ENCODE measurements around the gene AKNA. TPM values are rescaled to one million over a fixed set of nuclear protein-coding genes. Genes with fewer than 3 reads are reported as not detected.

Gene AKNA
- total RNA-seq, 5 donors from 2014 or later (not counting 1 experiment from before 2014, with no cell fraction given) = 382 to 462 (median 415) TPM

GRCh38 chr9:114427644-114428043, 39.9 kb upstream of the AKNA start:
- Mint-ChIP-seq H3K27ac (no peak overlapping the region), H3K9me3 (no peaks in the 10 kb centered on the region), H3K4me1 (no peaks in the 10 kb centered on the region), H3K27me3 (no peaks in the 10 kb centered on the region), H3K4me3 (no peak overlapping the region), H3K36me3 (no peaks in the 10 kb centered on the region)
- POLR2A ChIA-PET = no interaction called here
- DNase-seq (no peak), ATAC-seq (replicated peaks in 1 of 4) (no peak)
- H3K9me3 ChIP-seq = no peaks in the 10 kb centered on the region
- H3K4me1 ChIP-seq (ENCODE audit: control insufficient read depth in 1 of 2, extremely low read depth in 1 of 2, insufficient read depth in 2 of 2, low read length in 2 of 2) = no peaks in the 10 kb centered on the region
- no peak overlapping the region for H3K4me3 ChIP-seq (ENCODE audit: control insufficient read depth in 1 of 2, extremely low read depth in 1 of 2, low read length in 1 of 2)
- no peak overlapping the region for H3K27ac ChIP-seq (ENCODE audit: low read length)
- CTCF ChIA-PET = interaction anchor here (0.6 to 0.7 kb wide), 2 partner anchors 225 to 226 kb away, joined by 3 read pairs; no protein-coding TSS in a partner anchor
- 100% methylated on average over 1 of the region's 4 CpGs for WGBS (ENCODE audit: insufficient coverage)
- peaks cover 0 to 9% of the 10 kb centered on the region in 2 experiments for H3K27me3 ChIP-seq (replicated peaks in 1 of 2; ENCODE audit: control insufficient read depth in 2 of 2, extremely low read depth in 1 of 2, insufficient read depth in 2 of 2, low read length in 1 of 2)
- no peaks in the 10 kb centered on the region for H3K36me3 ChIP-seq (ENCODE audit: control insufficient read depth in 2 of 2, extremely low read depth in 1 of 2, insufficient read depth in 1 of 2, low read length in 1 of 2)

GRCh38 chr9:114426046-114426948, 38.5 kb upstream of the AKNA start:
- H3K27me3 ChIP-seq (replicated peaks in 1 of 2; ENCODE audit: control insufficient read depth in 2 of 2, extremely low read depth in 1 of 2, insufficient read depth in 2 of 2, low read length in 1 of 2) = peaks cover 0 to 9% of the 10 kb centered on the region in 2 experiments
- H3K4me1 ChIP-seq (ENCODE audit: control insufficient read depth in 1 of 2, extremely low read depth in 1 of 2, insufficient read depth in 2 of 2, low read length in 2 of 2) = no peaks in the 10 kb centered on the region
- H3K9me3 ChIP-seq = no peaks in the 10 kb centered on the region
- Mint-ChIP-seq H3K9me3 (no peaks in the 10 kb centered on the region), H3K4me3 (no peak overlapping the region), H3K36me3 (no peaks in the 10 kb centered on the region), H3K4me1 (no peaks in the 10 kb centered on the region), H3K27me3 (no peaks in the 10 kb centered on the region), H3K27ac (no peak overlapping the region)
- ChIA-PET POLR2A (no interaction called here), CTCF (interaction anchor here in 1 of 2 donors (0.6 kb wide), 1 partner anchor 22 kb away, joined by 6 read pairs; no protein-coding TSS in a partner anchor)
- no peak overlapping the region for H3K27ac ChIP-seq (ENCODE audit: low read length)
- peaks cover 0 to under 1% of the 10 kb centered on the region in 2 donors for H3K36me3 ChIP-seq (ENCODE audit: control insufficient read depth in 2 of 2, extremely low read depth in 1 of 2, insufficient read depth in 1 of 2, low read length in 1 of 2)
- no peak for ATAC-seq (replicated peaks in 1 of 4)
- no peak overlapping the region for H3K4me3 ChIP-seq (ENCODE audit: control insufficient read depth in 1 of 2, extremely low read depth in 1 of 2, low read length in 1 of 2)
- 89% methylated on average over 6 of the region's 18 CpGs for WGBS (ENCODE audit: insufficient coverage)
- DNase-seq = no peak

- no peak overlapping the region for H3K4me3 ChIP-seq (ENCODE audit: control insufficient read depth in 1 of 2, extremely low read depth in 1 of 2, low read length in 1 of 2)
- H3K36me3 Mint-ChIP-seq = no peaks in the 10 kb centered on the region
- H3K9me3 Mint-ChIP-seq = no peaks in the 10 kb centered on the region
- ChIA-PET POLR2A (no interaction called here), CTCF (no interaction called here)
- H3K4me3 Mint-ChIP-seq = no peak overlapping the region
- no peaks in the 10 kb centered on the region for H3K27me3 Mint-ChIP-seq
- no peaks in the 10 kb centered on the region for H3K9me3 ChIP-seq
- H3K27ac Mint-ChIP-seq = no peak overlapping the region
- H3K4me1 ChIP-seq (ENCODE audit: control insufficient read depth in 1 of 2, extremely low read depth in 1 of 2, insufficient read depth in 2 of 2, low read length in 2 of 2) = no peaks in the 10 kb centered on the region
- H3K27ac ChIP-seq (ENCODE audit: low read length) = no peak overlapping the region
- WGBS (ENCODE audit: insufficient coverage) = 94% methylated on average over 9 of the region's 11 CpGs
- H3K36me3 ChIP-seq (ENCODE audit: control insufficient read depth in 2 of 2, extremely low read depth in 1 of 2, insufficient read depth in 1 of 2, low read length in 1 of 2) = peaks cover 0 to 3% of the 10 kb centered on the region in 2 donors
- H3K4me1 Mint-ChIP-seq = no peaks in the 10 kb centered on the region
- peaks cover 0 to 9% of the 10 kb centered on the region in 2 experiments for H3K27me3 ChIP-seq (replicated peaks in 1 of 2; ENCODE audit: control insufficient read depth in 2 of 2, extremely low read depth in 1 of 2, insufficient read depth in 2 of 2, low read length in 1 of 2)
- DNase-seq (no peak), ATAC-seq (replicated peaks in 1 of 4) (no peak)
Observed at GRCh38 chr9:114425126-114425525, 37.3 kb upstream of the AKNA start.

- H3K9me3 ChIP-seq = no peaks in the 10 kb centered on the region
- Mint-ChIP-seq H3K27me3 (no peaks in the 10 kb centered on the region), H3K36me3 (no peaks in the 10 kb centered on the region), H3K9me3 (no peaks in the 10 kb centered on the region), H3K4me3 (no peak overlapping the region), H3K27ac (no peak overlapping the region), H3K4me1 (no peaks in the 10 kb centered on the region)
- H3K27me3 ChIP-seq (replicated peaks in 1 of 2; ENCODE audit: control insufficient read depth in 2 of 2, extremely low read depth in 1 of 2, insufficient read depth in 2 of 2, low read length in 1 of 2) = peaks cover 0 to 8% of the 10 kb centered on the region in 2 experiments
- DNase-seq (no peak), ATAC-seq (replicated peaks in 1 of 4) (no peak)
- ChIA-PET POLR2A (no interaction called here), CTCF (no interaction called here)
- H3K36me3 ChIP-seq (ENCODE audit: control insufficient read depth in 2 of 2, extremely low read depth in 1 of 2, insufficient read depth in 1 of 2, low read length in 1 of 2) = peaks cover 0 to 3% of the 10 kb centered on the region in 2 donors
- no peak overlapping the region for H3K27ac ChIP-seq (ENCODE audit: low read length)
- WGBS (ENCODE audit: insufficient coverage) = 88% methylated on average over 12 of the region's 12 CpGs
- no peak overlapping the region for H3K4me3 ChIP-seq (ENCODE audit: control insufficient read depth in 1 of 2, extremely low read depth in 1 of 2, low read length in 1 of 2)
- H3K4me1 ChIP-seq (ENCODE audit: control insufficient read depth in 1 of 2, extremely low read depth in 1 of 2, insufficient read depth in 2 of 2, low read length in 2 of 2) = no peaks in the 10 kb centered on the region
Observed at GRCh38 chr9:114424126-114424525, 36.3 kb upstream of the AKNA start.

- Mint-ChIP-seq H3K36me3 (no peaks in the 10 kb centered on the region), H3K4me3 (no peak overlapping the region), H3K27me3 (no peaks in the 10 kb centered on the region), H3K9me3 (no peaks in the 10 kb centered on the region), H3K4me1 (peaks cover 2 to 8% (median 6%) of the 10 kb centered on the region in 3 donors), H3K27ac (no peak overlapping the region)
- ATAC-seq (replicated peaks in 1 of 4) (no peak), DNase-seq (no peak)
- POLR2A ChIA-PET = no interaction called here
- peaks cover 0 to 3% of the 10 kb centered on the region in 2 donors for H3K36me3 ChIP-seq (ENCODE audit: control insufficient read depth in 2 of 2, extremely low read depth in 1 of 2, insufficient read depth in 1 of 2, low read length in 1 of 2)
- peaks cover 0 to 4% of the 10 kb centered on the region in 2 experiments for H3K4me1 ChIP-seq (ENCODE audit: control insufficient read depth in 1 of 2, extremely low read depth in 1 of 2, insufficient read depth in 2 of 2, low read length in 2 of 2)
- WGBS (ENCODE audit: insufficient coverage) = 86% methylated on average over 12 of the region's 14 CpGs
- CTCF ChIA-PET = no interaction called here
- peaks cover 0 to 8% of the 10 kb centered on the region in 2 experiments for H3K27me3 ChIP-seq (replicated peaks in 1 of 2; ENCODE audit: control insufficient read depth in 2 of 2, extremely low read depth in 1 of 2, insufficient read depth in 2 of 2, low read length in 1 of 2)
- H3K9me3 ChIP-seq = no peaks in the 10 kb centered on the region
- no peak overlapping the region for H3K4me3 ChIP-seq (ENCODE audit: control insufficient read depth in 1 of 2, extremely low read depth in 1 of 2, low read length in 1 of 2)
- no peak overlapping the region for H3K27ac ChIP-seq (ENCODE audit: low read length)
Observed at GRCh38 chr9:114423181-114423580, 35.4 kb upstream of the AKNA start.

- Mint-ChIP-seq H3K4me1 (peaks cover 10 to 18% (median 15%) of the 10 kb centered on the region in 3 donors), H3K27ac (no peak overlapping the region), H3K27me3 (no peaks in the 10 kb centered on the region), H3K36me3 (no peaks in the 10 kb centered on the region), H3K9me3 (no peaks in the 10 kb centered on the region), H3K4me3 (no peak overlapping the region)
- Histone ChIP-seq H3K9me3 (no peaks in the 10 kb centered on the region), H3K27ac (ENCODE audit: low read length) (no peak overlapping the region), H3K4me3 (ENCODE audit: control insufficient read depth in 1 of 2, extremely low read depth in 1 of 2, low read length in 1 of 2) (no peak overlapping the region), H3K36me3 (ENCODE audit: control insufficient read depth in 2 of 2, extremely low read depth in 1 of 2, insufficient read depth in 1 of 2, low read length in 1 of 2) (peaks cover 0 to 3% of the 10 kb centered on the region in 2 donors), H3K4me1 (ENCODE audit: control insufficient read depth in 1 of 2, extremely low read depth in 1 of 2, insufficient read depth in 2 of 2, low read length in 2 of 2) (peaks cover 0 to 10% of the 10 kb centered on the region in 2 experiments), H3K27me3 (replicated peaks in 1 of 2; ENCODE audit: control insufficient read depth in 2 of 2, extremely low read depth in 1 of 2, insufficient read depth in 2 of 2, low read length in 1 of 2) (peaks cover 0 to 8% of the 10 kb centered on the region in 2 experiments)
- DNase-seq (no peak), ATAC-seq (replicated peaks in 1 of 4) (no peak)
- ChIA-PET POLR2A (no interaction called here), CTCF (interaction anchor here in 1 of 2 donors (1.1 kb wide), 1 partner anchor 15 kb away, joined by 3 read pairs; no protein-coding TSS in a partner anchor)
- 79% methylated on average over 2 of the region's 2 CpGs for WGBS (ENCODE audit: insufficient coverage)
Observed at GRCh38 chr9:114421147-114421546, 33.4 kb upstream of the AKNA start.

Data from T-cell (primary cell).